NCI-H446 treated with DMSO at 0.1 percent for 48 hours (cell line): ENCODE data around the gene PROSER1.
"Not testable (repeated sequence)": the region's sequence is repeated elsewhere in the genome, so short reads cannot be mapped to it uniquely, and the experiment has no call there.

Experiments used
- DNase-seq: peaks from one replicate; lab custom pipeline; 2025; lab: John Stamatoyannopoulos, UW

Gene PROSER1

DNA sequence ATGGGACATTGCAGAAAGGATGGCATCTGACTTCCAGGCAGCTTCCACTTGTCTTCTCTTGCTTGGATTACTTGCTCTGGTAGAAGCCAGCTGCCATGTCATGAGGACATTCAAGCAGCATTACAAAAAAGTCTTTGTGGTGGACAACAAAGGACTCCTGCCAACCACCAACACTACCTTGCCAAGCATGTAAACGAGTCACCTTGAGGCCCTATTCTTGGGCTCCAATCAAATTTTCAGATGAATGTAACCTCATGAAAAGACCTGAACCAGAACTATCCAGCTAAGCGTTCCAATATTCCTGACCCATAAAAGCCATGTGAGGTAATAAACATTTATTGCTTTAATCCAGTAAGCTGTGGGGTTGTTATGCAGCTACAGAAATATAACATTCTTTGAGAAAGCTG is 12.5 kb downstream of the PROSER1 start:
- no peak for DNase-seq

DNA sequence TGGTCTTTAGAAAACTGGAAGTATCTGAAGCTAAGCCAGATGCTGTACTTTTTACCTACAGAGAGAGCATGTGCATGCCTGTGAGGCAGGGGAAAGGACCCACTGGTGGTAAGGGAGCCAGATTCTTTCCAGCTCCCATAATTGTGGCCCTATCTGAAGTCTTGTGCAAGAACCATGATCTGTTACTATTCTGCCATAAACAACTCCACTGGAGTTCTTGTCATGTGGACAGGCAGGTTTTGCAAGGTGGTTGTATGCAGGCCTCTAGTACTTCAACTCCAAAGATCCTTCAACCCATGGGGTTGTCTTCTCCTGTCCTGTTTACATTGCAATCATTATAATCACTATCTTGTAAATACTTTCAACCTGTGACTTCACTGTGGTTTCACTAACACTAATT is 14.1 kb downstream of the PROSER1 start:
- no peak for DNase-seq

GRCh38 chr13:39023316-39023715 is 14.6 kb downstream of the PROSER1 start:
- no peak for DNase-seq

DNA sequence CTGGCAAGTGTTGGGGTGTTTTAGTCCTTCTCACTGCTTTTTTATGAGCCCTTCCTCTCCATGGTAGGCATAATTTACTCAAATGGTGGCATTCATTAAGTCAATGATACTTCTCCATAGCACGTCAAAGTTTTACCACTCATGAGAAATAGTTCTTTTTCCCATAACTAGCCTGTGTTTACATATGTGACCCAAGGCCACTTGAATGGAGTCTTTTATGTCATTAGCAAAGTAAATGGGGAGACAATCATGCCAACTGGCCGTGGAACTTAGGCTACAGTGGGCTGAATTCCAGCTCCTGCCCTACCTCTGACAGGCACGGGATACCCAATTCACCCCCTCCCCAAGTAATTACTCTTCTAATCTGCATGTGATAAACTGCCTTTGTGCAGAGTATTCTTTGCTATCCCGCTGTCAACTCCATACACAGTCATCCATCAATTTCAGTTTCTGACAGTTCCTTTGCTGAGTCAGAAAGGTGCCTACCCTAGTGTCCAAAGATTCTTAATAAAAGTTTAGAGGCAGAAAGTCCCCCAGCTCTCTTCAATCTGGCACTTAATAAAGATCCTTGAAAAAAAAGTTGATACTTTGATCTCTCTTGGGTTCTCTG is 16.9 kb downstream of the PROSER1 start:
- DNase-seq = no peak

GRCh38 chr13:39016787-39017186 is 21.1 kb downstream of the PROSER1 start:
- peak; percentile 15 for DNase-seq

DNA sequence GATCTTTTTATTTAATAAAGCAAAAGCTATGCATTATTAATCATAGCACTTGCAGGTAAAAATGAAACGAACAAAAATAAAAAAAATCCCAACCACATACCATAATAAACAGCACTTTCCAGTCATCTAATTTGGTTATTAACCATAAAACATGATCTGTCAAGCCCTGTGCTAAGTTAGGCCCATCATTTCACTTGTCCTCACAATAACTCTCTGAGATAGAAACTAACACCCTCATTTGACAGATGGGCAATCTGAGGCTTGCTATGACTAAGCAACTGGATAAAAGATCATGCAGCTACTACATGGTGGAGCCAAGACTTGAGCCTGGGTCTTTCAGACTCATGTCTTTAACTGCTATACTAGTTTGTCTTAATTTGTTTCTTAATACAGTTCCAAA is 21.8 kb downstream of the PROSER1 start:
- no peak for DNase-seq

DNA sequence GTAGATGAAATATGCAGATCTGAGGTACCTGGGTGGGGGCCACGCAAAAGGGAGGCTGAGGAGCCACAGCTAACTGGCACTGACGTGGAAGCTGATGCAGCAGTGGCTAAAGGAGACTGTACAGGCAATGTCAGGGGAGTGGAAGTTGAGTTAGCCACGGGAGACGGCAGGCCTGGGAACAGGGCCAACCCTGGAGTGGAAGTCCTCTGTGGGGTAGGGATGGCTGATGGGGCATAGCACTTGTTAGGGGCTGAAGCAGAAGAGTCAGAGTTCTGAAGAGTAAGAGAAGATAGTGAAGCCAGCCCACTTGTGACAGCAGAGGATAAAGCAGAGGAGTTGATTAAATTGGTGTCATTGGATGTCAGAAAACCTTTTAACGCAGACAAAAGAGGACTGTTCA is 24.4 kb downstream of the PROSER1 start:
- DNase-seq = no peak

GRCh38 chr13:39012608-39013007 is 25.3 kb downstream of the PROSER1 start:
- DNase-seq = no peak

DNA sequence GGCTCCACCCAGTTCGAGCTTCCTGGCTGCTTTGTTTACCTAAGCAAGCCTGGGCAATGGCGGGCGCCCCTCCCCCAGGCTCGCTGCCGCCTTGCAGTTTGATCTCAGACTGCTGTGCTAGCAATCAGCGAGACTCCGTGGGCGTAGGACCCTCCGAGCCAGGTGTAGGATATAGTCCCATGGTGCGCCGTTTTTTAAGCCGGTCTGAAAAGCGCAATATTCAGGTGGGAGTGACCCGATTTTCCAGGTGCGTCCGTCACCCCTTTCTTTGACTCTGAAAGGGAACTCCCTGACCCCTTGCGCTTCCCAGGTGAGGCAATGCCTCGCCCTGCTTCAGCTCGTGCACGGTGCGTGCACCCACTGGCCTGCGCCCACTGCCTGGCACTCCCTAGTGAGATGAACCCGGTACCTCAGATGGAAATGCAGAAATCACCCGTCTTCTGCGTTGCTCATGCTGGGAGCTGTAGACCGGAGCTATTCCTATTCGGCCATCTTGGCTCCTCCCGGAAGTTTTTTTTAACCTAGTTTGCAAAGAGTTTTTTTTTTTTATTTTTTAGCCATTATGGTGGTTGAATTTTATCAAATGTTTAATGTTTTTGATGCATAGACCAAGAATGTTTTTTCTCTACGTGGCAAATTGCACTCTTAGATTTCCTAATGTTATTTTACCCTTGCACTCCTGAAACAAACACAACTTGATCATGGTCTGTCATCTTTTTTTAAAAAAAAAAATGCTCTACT is 31.3 kb downstream of the PROSER1 start:
- not testable (repeated sequence) for DNase-seq

DNA sequence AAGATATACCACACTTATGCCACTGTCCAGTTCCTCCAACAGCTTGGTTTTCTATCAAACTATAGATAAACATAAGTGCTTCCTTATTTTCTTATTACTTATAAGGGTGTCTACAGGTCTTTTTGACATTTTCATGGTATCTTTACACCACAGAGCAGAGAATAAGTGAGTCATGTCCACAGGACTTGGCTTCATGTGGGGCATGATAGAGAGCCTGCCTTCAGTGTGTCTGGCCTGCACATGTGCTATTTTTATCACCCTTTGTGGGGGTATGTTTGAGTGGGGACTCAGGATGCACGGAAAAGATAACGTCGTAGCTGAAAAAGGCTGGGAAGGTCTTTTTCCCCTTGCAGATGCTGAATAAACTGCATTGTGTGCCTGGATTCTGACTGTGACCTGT is 39.1 kb downstream of the PROSER1 start:
- DNase-seq = no peak

DNA sequence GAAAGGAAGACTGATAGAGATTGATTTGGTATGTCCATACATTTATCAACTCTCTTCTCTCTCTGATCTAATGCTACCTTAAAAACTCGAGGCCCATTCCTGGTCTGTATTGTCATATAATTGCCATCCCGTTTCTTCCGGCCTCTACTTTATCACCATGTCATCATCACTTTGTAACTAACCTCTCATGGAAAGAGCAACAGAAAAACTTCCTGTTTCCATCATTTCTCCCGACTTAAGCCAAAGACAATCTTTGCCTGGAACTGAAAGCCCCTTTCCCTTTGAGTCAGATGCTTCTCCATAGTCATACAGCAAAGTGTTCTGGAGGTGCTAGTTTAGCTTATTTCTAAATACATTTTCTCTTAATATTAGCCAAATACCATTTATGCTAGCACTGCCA is 44.5 kb downstream of the PROSER1 start:
- DNase-seq = no peak

DNA sequence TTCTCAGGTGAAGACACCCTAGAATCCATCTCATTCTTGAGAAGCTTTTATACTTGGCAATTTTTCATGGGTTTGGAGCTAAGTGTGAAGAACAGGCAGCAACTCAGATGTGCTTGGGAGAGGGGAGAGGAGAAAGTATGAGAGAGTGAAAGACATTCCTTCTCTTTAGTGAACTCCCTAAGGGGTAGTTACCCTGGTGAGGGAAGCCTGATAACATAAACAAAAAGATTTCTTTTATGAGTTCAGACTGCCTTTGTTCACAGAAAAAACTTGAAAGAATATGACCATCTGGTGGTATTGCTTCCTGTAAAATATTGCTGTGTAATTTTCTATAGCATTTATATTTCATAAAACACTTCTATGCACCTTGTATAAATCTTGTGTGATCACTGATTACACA is 47.2 kb downstream of the PROSER1 start, which contains the start of gene STOML3:
Gene STOML3 (minus strand): TSS at position 139 of the 400 bp plus-strand sequence. CDS start 110 bp downstream, at position 29.
- no peak for DNase-seq

- DNase-seq = no peak
Measured at GRCh38 chr13:38981096-38981495, 56.8 kb downstream of the PROSER1 start.

DNA sequence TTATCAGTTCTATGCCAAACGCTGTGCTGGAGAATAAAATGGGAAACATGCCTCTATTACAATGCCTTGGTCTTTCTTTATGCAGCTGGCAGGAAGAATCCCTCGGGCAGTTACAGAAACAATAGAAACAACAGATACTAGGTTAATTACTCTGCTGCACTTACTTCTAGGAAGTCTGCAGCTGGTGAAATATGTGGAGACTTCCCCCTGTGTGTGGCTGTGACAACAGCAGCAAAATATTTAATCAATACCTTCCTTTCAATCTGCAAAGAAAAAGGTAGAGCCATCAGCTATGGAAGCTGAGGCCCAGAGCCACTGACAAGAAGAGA is 57.2 kb downstream of the PROSER1 start:
- no peak for DNase-seq

GRCh38 chr13:38979891-38980749 is 57.8 kb downstream of the PROSER1 start:
- DNase-seq = no peak

DNA sequence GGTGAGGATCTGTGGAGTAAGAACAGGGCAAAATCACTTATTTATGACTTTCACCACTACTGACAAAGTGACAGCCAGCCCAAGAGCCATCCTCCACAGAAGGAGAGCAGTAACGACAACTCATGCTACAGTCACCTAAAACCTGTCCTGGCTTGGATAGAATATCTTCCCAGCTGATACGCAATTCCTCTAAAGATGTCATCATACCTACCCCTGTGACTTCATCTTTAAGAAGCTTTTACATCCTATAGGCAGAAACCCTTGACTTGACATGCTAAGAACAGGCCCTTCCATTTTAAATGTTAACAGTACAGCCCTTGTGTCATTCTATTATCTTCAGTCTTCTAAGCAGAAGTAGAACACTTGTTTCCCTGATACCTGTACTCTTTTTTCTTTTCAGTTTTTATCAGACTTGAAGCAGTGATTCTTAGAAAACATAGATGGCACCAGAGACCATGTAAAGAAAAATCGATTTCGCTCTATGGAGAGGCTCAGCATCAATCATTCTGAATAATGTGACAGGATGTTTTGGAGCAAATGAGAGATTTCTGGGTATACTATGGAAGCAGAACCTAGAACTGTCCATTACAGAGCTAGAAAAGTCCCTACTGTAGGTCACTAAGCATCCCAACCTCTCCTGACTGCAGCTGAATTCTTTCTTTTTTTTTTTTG is 67.4 kb downstream of the PROSER1 start:
- no peak for DNase-seq

DNA sequence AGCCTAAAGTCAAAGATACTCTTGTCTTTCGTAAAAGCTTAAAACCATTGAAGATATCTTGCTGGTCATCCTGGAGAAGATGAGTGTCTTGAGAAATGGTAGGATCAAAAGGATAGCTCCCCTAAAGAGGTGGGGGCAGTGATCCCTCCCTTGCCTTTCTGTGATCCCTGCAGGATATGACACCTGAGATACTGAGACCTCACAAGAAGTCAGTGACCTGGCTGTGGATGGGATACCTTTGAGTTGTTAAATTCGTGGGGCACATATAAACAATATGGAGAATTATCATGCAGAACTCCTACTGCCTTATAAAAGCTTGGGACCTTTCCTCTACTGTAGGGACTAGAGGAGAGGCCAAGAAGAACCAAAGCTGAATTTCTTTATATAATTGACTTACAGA is 68.7 kb downstream of the PROSER1 start:
- no peak for DNase-seq

DNA sequence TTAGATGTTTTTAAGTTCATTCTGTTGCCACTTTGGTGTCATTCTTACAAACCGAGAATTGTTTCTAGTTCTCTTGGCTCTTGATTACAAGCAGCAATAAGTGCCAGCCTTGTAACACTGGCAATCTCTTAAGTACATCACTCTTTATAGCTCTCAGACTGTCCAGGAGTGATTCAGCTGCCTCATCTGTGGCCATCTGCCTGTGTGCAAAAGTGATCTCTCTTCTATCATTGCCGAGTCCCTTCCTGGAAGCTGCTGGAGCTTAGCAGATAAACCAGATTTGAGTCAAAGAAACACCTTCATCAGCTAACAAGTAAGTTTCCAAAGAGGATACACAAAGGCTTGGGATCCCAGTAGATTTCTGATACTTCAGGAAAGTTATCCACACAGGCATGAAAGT is 70.4 kb downstream of the PROSER1 start:
- DNase-seq = no peak

DNA sequence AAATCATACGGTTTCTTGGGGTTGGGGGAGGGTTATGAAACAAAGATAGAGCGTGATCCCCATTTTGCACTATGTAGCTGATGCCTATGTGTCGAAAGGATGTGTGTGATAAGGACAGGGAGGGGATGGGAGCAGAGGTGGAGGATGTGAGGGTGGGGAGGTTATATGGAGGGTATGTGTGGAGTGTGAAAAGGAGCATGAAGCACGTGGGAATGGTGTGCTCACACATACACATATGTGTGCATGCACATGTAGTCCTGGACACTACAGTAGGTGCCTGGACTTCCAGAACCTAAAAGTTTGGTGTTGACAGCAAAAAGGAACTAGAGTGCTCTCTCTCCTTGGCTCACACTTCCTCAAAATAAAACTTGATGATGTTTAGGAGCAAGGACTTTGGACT is 72.6 kb downstream of the PROSER1 start:
- DNase-seq = no peak

DNA sequence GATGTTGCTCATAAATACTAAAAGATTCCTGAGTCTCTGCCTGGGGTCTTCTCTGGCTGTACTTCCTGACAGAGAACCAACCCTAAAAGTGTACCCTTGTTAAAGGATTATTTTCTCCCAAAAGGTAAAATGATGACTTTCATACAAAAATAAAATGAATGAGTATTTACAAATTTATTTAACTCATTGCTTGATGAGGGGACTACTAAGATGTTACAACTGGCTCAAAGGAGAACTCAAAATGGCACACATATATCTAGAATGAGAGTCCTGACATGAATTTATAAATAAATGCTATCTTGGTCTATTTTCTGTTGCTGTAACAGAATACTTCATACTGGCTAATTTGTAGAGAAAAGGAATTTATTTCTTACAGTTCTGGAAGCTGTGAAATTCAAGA is 77.7 kb downstream of the PROSER1 start:
- DNase-seq = no peak
